SH-SY5Y (cell line): ENCODE results near the gene WDR93.

ENCODE experiments used
- GATA2 ChIP-seq: IDR thresholded peaks from 2 replicates; pipeline ENCODE4 v1.6.1; 2011; ENCODE audit warnings: mild to moderate bottlenecking, low read depth, low read length
- GATA3 ChIP-seq: IDR thresholded peaks from 2 replicates; pipeline ENCODE4 v1.6.1; 2011; ENCODE audit warnings: low read depth, mild to moderate bottlenecking, low read length, moderate library complexity

- no peak for TF ChIP-seq GATA2
- TF ChIP-seq GATA3 = no peak
Measured at GRCh38 chr15:89758283-89758682, 67.7 kb downstream of the WDR93 start.
